Aorta (tissue), 5 donors: ENCODE measurements around the gene CD6. TPM values are rescaled to one million over a fixed set of nuclear protein-coding genes. Genes with fewer than 3 reads are reported as not detected.
A peak's percentile ranks its signal among the peaks of the same experiment; 100 is the strongest.

Source experiments
- ATAC-seq: fragments of 200-7000 bp; cut with Tn5 transposase; one replicate; pipeline ENCODE4 v1.9.1; 2022; ENCODE audit warnings: moderate library complexity; ENCODE audit not compliant: low FRiP score
- DNase-seq, 2 donors: peaks; one replicate each; pipeline ENCODE4 v3.0.0-alpha.2; 2020
- H3K27ac ChIP-seq, 2 donors: one replicate each; pipeline ENCODE4 v1.5.1; 2013; ENCODE audit warnings: low read length in 2 of 2, mild to moderate bottlenecking in 2 of 2, moderate library complexity in 2 of 2, control low read depth in 1 of 2, inconsistent platforms in 1 of 2, low read depth in 1 of 2
- H3K27me3 ChIP-seq, 2 donors: one replicate each; pipeline ENCODE4 v1.6.1; 2013; ENCODE audit warnings: control low read depth in 1 of 2, low read length in 1 of 2, mild to moderate bottlenecking in 1 of 2, moderate library complexity in 1 of 2; ENCODE audit not compliant: insufficient read depth in 2 of 2, control insufficient read depth in 1 of 2
- H3K36me3 ChIP-seq, 2 donors: one replicate each; pipeline ENCODE4 v1.6.1; 2013; ENCODE audit warnings: control low read depth in 1 of 2, low read length in 1 of 2, mild to moderate bottlenecking in 1 of 2; ENCODE audit not compliant: insufficient read depth in 2 of 2, control insufficient read depth in 1 of 2
- H3K4me1 ChIP-seq, 2 donors: one replicate each; pipeline ENCODE4 v1.6.1; 2013; ENCODE audit warnings: low read length in 2 of 2, control low read depth in 1 of 2, mild to moderate bottlenecking in 1 of 2, moderate library complexity in 1 of 2; ENCODE audit not compliant: insufficient read depth in 2 of 2, control insufficient read depth in 1 of 2
- H3K4me3 ChIP-seq, 2 donors: one replicate each; pipeline ENCODE4 v1.5.1; 2013; ENCODE audit warnings: low read length in 2 of 2, control low read depth in 1 of 2, mild to moderate bottlenecking in 1 of 2
- H3K9me3 ChIP-seq: one replicate; pipeline ENCODE4 v1.6.1; 2013; ENCODE audit warnings: mild to moderate bottlenecking, low read length; ENCODE audit not compliant: control insufficient read depth
- WGBS, 2 donors: extraction: QIAGEN DNeasy Blood & Tissue Kit; methylation state at CpG; one replicate each; pipeline ENCODE4 v1.1.7; 2013; 5-methylcytosine and 5-hydroxymethylcytosine counted together
- intact Hi-C, 2 donors: fragments of 100-400 bp; cut with DNase I; formaldehyde crosslinking; loops; one replicate each; pipeline versions ENCODE4 v1.14.2 to v1.15.0; 2022
- polyA plus RNA-seq, 2 donors: library from polyadenylated mRNA; stranded (reverse); fragments of 200-250 nt; gene quantifications; one replicate each; pipeline ENCODE4 v1.2.3, GENCODE V29; 2013
- total RNA-seq, 2 donors: library from RNA; stranded (reverse); fragmentation: NEBNext Ultra II Directional; extraction: Animal tissue kit (Norgen Biotek cat#: 25700); gene quantifications; one replicate each; pipeline ENCODE4 v1.2.1, GENCODE V29; 2021
- donor health status: healthy with polysubstance abuse.
- donor health status: Bipolar disorder and iron deficiency.
- donor health status: DM: no; HTN: no; CAD: no.
- donor health status: DM: no; HTN: no; CAD: no.
- donor health status: DM: yes; HTN: yes; CAD: no.

Gene CD6
- total and polyA plus RNA-seq, 4 donors = 1.3 to 2.2 (median 1.4) TPM

DNA sequence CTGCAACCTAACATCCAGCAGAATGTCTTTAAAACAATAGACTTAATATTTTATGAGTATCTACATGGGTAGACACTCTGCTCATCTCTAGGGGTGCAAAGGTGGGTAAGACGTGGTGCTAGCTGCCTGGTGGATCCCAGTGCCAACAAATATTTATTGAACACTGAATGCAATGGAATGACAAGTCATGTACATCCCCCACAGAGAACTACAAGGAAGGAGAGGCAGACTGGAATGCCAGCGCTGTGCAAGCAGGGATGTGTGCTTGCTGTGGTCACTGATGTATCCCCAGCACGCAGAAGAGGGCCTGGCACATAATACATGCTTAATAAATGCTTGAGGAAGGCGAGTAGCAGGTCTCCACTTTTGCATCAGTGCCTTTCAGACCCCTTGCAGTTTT is 61.9 kb downstream of the CD6 start:
- Histone ChIP-seq H3K4me1 (no peaks in the 10 kb centered on the region), H3K27me3 (no peaks in the 10 kb centered on the region), H3K27ac (no peak overlapping the region), H3K36me3 (no peaks in the 10 kb centered on the region), H3K4me3 (no peak overlapping the region), H3K9me3 (no peaks in the 10 kb centered on the region)
- intact Hi-C loops = no loop called here
- WGBS, 2 donors = 92 to 95% methylated on average over 4 of the region's 4 CpGs
- ATAC-seq (no peak), DNase-seq (no peak)

DNA sequence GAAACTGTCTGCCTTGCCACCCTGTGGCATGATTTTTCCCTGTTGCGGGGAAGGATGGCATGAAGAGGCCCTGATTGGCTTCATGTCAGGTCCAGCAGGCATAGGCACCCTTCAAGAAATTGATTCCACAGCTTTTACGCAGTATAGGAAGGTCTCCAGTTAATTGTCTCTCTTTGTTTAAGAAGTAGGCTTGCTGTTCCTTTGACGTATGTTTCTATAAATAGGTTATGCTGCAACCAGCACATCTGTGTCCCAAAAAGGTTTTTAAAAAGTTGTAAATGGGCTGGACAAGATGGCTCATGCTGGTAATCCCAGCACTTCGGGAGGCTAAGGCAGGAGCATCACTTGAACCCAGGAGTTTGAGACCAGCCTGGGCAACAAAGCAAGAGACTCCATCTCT is 62.6 kb downstream of the CD6 start:
- Histone ChIP-seq H3K4me3 (no peak overlapping the region), H3K27ac (no peak overlapping the region), H3K4me1 (no peaks in the 10 kb centered on the region), H3K36me3 (no peaks in the 10 kb centered on the region), H3K9me3 (no peaks in the 10 kb centered on the region), H3K27me3 (no peaks in the 10 kb centered on the region)
- ATAC-seq (no peak), DNase-seq (no peak)
- intact Hi-C loops = no loop called here
- WGBS, 2 donors = 75 to 77% methylated on average over 4 of the region's 4 CpGs

DNA sequence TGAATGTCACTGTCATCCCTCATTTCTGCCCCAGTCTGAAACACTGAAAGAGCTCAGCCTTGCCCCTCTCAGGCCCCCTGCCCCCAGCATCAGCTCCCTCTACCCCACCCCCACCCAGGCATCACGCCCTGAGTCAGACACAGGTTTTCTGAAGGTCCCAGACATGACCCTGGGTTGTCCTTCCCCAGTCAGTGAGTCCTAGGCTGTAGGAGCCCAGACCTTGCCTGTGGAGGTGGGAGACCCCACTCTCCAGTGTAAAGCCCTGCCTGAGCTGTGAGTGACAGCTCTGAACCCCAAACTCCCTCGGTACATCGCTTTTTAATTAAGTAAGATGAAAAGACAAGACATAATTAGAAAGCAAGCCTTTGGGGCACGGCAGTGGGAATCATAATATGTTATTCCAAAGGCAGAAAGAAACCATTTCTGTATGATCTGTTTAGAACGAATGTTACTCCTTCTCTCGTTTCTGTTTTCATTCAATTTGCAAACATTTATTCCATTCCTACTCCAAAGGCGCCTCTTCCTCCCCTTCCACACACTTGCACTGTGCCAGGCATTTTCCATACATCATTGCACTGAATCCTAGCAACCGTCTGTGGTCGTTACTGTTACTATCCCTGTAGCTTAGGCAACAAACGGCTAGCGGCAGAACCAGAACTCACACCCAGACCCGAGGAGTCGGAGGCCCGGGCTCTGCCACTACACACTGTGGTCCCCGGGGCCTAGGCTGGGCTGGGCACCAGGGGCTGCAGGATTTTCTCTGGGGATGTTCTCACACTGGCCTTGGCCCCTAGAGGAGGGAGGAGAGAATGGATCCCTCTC is 63.4 kb downstream of the CD6 start:
- Histone ChIP-seq H3K4me1 (no peaks in the 10 kb centered on the region), H3K27ac (no peak overlapping the region), H3K36me3 (no peaks in the 10 kb centered on the region), H3K4me3 (no peak overlapping the region), H3K9me3 (no peaks in the 10 kb centered on the region), H3K27me3 (no peaks in the 10 kb centered on the region)
- WGBS, 2 donors = 87 to 89% methylated on average over 15 of the region's 15 CpGs
- intact Hi-C loops = no loop called here
- ATAC-seq (no peak), DNase-seq (peak in 1 of 2 donors; percentile 68)

DNA sequence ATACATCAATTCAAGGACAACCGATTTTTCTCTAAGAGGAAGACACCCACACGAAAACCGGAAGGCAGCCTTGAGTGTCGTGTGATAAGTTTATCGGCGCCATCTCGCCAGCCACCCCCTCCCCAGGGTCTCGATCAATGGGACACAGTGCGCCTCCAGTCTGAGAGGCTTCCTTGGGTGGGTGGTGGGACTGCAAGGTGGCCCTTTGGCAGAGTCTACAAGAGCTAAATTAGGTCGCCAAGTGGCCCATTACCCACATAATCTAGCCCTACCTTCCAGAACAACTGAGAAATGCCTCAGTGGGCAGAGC is 64.0 kb downstream of the CD6 start:
- ATAC-seq = no peak
- no peak overlapping the region for H3K27ac ChIP-seq
- H3K27me3 ChIP-seq = no peaks in the 10 kb centered on the region
- intact Hi-C loops = no loop called here
- H3K9me3 ChIP-seq = no peaks in the 10 kb centered on the region
- no peak for DNase-seq
- H3K36me3 ChIP-seq = no peaks in the 10 kb centered on the region
- WGBS, 2 donors = 95 to 96% methylated on average over 10 of the region's 10 CpGs
- no peak overlapping the region for H3K4me3 ChIP-seq
- H3K4me1 ChIP-seq = no peaks in the 10 kb centered on the region

- no peaks in the 10 kb centered on the region for H3K36me3 ChIP-seq
- ATAC-seq (no peak), DNase-seq (no peak)
- H3K4me1 ChIP-seq = no peaks in the 10 kb centered on the region
- H3K4me3 ChIP-seq = no peak overlapping the region
- no peaks in the 10 kb centered on the region for H3K9me3 ChIP-seq
- H3K27me3 ChIP-seq = no peaks in the 10 kb centered on the region
- intact Hi-C loops = no loop called here
- H3K27ac ChIP-seq = no peak overlapping the region
- WGBS, 2 donors = 44 to 45% methylated on average over 5 of the region's 5 CpGs
Observed at GRCh38 chr11:61037441-61038093, 66.1 kb downstream of the CD6 start.

DNA sequence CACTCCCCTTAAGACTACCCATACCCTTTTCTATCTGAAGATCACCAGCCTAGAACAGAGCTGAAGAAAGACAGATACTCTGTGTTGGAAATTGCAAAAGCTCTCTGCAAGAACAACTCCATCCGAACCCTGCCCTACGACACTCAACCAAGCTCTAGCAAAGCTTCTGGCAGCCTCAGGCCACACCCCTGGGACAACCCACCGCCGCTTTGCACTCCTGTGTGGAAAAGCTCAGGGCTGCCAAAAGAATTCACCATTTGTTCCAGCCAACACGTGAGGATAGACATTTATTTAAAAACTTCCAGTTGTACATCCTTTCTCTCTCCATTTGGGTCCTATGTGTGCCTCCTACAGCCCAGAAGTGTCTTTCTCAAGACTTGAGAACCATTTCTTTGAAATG is 68.4 kb downstream of the CD6 start:
- Histone ChIP-seq H3K4me3 (no peak overlapping the region), H3K27ac (no peak overlapping the region), H3K4me1 (no peaks in the 10 kb centered on the region), H3K27me3 (no peaks in the 10 kb centered on the region), H3K36me3 (no peaks in the 10 kb centered on the region), H3K9me3 (no peaks in the 10 kb centered on the region)
- DNase-seq (peak in 1 of 2 donors; percentile 30), ATAC-seq (no peak)
- intact Hi-C loops = no loop called here
- 78 to 82% methylated on average over 5 of the region's 5 CpGs for WGBS, 2 donors

DNA sequence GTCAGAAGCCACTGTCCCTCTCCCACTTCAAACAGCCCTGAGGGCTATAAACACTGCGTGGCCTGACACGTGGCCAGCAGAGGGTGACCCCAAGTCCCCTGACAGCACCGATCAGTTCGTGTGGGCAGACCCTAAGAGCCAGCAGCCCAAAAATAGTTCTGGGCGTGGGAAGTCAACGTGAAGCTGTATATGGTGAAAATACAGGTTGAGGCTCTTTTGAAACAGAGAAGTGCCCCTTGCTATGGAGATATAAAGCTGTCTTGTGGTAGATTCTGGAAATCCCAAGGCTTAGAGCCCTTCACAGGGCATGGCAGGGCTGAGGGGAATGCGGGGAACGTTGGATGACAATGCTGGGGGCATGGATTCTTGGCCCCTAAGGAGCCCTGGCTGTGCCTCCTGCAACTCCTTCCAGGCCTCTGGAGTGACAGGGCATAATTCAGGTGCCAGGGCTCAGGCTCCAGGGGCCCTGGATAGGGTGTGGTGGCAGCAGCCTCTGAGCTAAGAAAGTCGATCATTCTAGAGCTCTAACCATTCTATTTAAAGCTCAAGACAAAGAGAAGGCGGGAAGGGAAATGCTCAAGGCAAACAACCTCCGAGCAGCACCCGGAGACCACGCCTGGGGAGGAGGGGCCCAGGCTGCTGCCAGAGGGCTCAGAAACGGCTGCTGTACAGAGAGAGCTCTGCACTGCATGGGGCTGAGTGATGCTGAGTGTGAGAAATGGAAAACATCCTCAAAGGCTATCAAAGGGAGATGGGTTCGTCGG is 70.5 kb downstream of the CD6 start:
- intact Hi-C loops = no loop called here
- 24 to 31% methylated on average over 16 of the region's 16 CpGs for WGBS, 2 donors
- no peaks in the 10 kb centered on the region for H3K9me3 ChIP-seq
- DNase-seq (peak in 1 of 2 donors; percentile 68), ATAC-seq (peak; percentile 62)
- no peaks in the 10 kb centered on the region for H3K36me3 ChIP-seq
- no peak overlapping the region for H3K4me3 ChIP-seq
- H3K4me1 ChIP-seq = no peaks in the 10 kb centered on the region
- H3K27ac ChIP-seq = no peak overlapping the region
- no peaks in the 10 kb centered on the region for H3K27me3 ChIP-seq

DNA sequence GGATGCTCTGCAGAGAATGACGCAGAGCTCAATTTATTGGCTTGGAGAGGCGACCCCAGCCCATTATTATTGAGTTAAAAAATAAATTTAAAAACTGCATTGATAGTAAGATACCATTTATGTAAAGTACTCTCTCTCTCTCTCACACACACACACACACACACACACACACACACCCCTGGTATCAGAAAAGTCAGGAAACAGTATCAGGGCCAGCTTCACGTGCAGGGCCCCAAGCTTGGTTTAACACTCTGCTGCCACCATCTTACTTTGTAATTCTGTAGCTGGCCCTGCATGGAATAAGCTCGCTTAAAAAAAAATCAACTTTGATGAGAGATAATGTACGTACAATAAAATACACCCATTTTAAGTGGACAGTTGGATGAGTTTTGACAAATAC is 71.1 kb downstream of the CD6 start:
- no peak overlapping the region for H3K4me3 ChIP-seq
- ATAC-seq (no peak), DNase-seq (no peak)
- no peaks in the 10 kb centered on the region for H3K27me3 ChIP-seq
- 66 to 69% methylated on average over 5 of the region's 5 CpGs for WGBS, 2 donors
- no peaks in the 10 kb centered on the region for H3K9me3 ChIP-seq
- no peaks in the 10 kb centered on the region for H3K4me1 ChIP-seq
- intact Hi-C loops = no loop called here
- no peak overlapping the region for H3K27ac ChIP-seq
- H3K36me3 ChIP-seq = no peaks in the 10 kb centered on the region
